Measurements from ENCODE around the gene SNX33. TPM values are rescaled to one million over a fixed set of nuclear protein-coding genes. Genes with fewer than 3 reads are reported as not detected.
A peak's percentile ranks its signal among the peaks of the same experiment; 100 is the strongest.

The SNX33 gene
- total and polyA plus RNA-seq, 2 experiments from 2014 or later = 6.2 to 21.2 TPM

GRCh38 chr15:75598361-75598760 is 49.4 kb upstream of the SNX33 start (continued):
- TF ChIP-seq ZNF331 (CRISPR knock-in tag; IDR thresholded peaks at IDR 0.05; ENCODE audit: low read depth) = no peak
- TF ChIP-seq ZNF462 (CRISPR knock-in tag; IDR thresholded peaks at IDR 0.05) = no peak
- no peak for TF ChIP-seq POLR2AphosphoS5 (IDR thresholded peaks at IDR 0.05; ENCODE audit: low read depth)
- no peak for TF ChIP-seq CREB1 (CRISPR knock-in tag; IDR thresholded peaks at IDR 0.05; ENCODE audit: low read depth)
- TF ChIP-seq EZH2 (IDR thresholded peaks at IDR 0.05; ENCODE audit: low read depth, unreplicated experiment) = no peak
- no peak for TF ChIP-seq JUNB (IDR thresholded peaks at IDR 0.05; ENCODE audit: unreplicated experiment)
- no peak for TF ChIP-seq EZH2phosphoT487 (IDR thresholded peaks at IDR 0.05; ENCODE audit: unreplicated experiment)

GRCh38 chr15:75599401-75599800 is 48.3 kb upstream of the SNX33 start:
- Histone ChIP-seq H3K79me2 (replicated peaks; ENCODE audit: insufficient read depth) (no peaks in the 10 kb centered on the region), H4K20me1 (replicated peaks; ENCODE audit: insufficient read depth) (no peaks in the 10 kb centered on the region), H2AFZ (no peak overlapping the region), H3K27me3 (ENCODE audit: insufficient read depth) (no peaks in the 10 kb centered on the region), H3K9me2 (ENCODE audit: insufficient read depth) (no peaks in the 10 kb centered on the region), H3K36me3 (ENCODE audit: insufficient read depth) (peaks cover 8% of the 10 kb centered on the region), H3K4me2 (no peak overlapping the region), H3K4me1 (ENCODE audit: insufficient read depth) (no peaks in the 10 kb centered on the region), H3K4me3 (no peak overlapping the region), H3K27ac (ENCODE audit: low read depth) (0 out of 2 replicates have a peak overlapping the region, but pooled peaks have one; percentile 6), H3F3A (replicated peaks; ENCODE audit: low read depth) (0 out of 2 replicates have a peak, but pooled peaks cover 3% of the 10 kb centered on the region)
- no peak overlapping the region for H3K27ac Mint-ChIP-seq
- peaks cover 42% of the 10 kb centered on the region for H3K36me3 Mint-ChIP-seq (ENCODE audit: low read depth)
- DNase-seq (ENCODE audit: low spot score) (no peak), ATAC-seq (no peak)
- H3K4me3 Mint-ChIP-seq = no peak overlapping the region
- H3K9me3 Mint-ChIP-seq = no peaks in the 10 kb centered on the region
- H3K27me3 Mint-ChIP-seq (ENCODE audit: insufficient read depth, low read depth, poor library complexity) = no peaks in the 10 kb centered on the region
- no peaks in the 10 kb centered on the region for H3K4me1 Mint-ChIP-seq
- TF ChIP-seq POLR2AphosphoS5 (IDR thresholded peaks at IDR 0.05; ENCODE audit: low read depth) (no peak), REST (IDR thresholded peaks at IDR 0.05; ENCODE audit: unreplicated experiment) (no peak), EZH2phosphoT487 (IDR thresholded peaks at IDR 0.05; ENCODE audit: unreplicated experiment) (no peak), JUNB (IDR thresholded peaks at IDR 0.05; ENCODE audit: unreplicated experiment) (no peak)
